Ovary (tissue), 3 donors: ENCODE results near the gene RPL31.

Experiments
- POLR2A ChIP-seq: fragments of 450-650 bp; IDR thresholded peaks from one replicate; pipeline ENCODE4 v1.6.1; 2017; ENCODE audit warnings: antibody characterized with exemption, mild to moderate bottlenecking, moderate library complexity
- TF ChIP-seq, protein P1 (sequence below), 3 donors: fragments of 450-650 bp in 2 of 3; fragments of 200-600 bp in 1 of 3; IDR thresholded peaks; one replicate each; pipeline versions ENCODE4 v1.5.1 to v1.8.0; 2016 to 2022; ENCODE audit warnings: antibody characterized with exemption in 3 of 3, mild to moderate bottlenecking in 1 of 3
- donor health status: DM: no; HTN: no; CAD: no.

DNA sequence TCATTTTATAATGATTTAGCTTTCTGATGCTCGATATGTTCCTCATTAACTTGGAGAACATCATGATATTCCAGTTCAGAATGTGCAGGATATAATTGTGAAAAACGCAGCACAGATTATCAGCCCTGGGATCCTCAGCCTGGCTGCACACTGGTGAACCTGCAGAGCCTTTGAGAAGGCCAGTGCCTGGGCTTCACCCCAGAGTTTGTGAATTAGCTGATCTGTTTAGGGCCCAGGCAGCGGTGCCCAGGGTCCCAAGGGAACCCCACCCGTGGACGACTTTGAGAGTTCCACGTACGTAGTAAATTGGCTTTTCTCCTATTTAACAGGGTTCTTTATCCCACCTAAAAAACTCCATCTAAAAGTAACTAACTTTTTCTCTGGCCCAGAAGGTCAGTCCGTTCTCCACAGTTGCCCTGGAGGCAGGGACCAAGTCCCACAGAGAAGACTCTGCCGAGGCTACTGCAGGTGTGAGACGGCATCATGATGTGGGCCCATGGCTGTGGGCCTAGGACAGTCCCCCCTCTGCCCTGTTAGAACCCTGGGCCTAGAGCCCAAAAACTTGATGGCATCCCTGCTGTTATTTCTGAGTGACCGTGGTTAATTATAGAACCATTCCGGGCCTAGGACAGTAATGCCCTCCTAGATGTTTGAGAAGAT lies 39.6 kb upstream of the RPL31 start:
- TF ChIP-seq POLR2A: no peak
- TF ChIP-seq, protein P1, sequence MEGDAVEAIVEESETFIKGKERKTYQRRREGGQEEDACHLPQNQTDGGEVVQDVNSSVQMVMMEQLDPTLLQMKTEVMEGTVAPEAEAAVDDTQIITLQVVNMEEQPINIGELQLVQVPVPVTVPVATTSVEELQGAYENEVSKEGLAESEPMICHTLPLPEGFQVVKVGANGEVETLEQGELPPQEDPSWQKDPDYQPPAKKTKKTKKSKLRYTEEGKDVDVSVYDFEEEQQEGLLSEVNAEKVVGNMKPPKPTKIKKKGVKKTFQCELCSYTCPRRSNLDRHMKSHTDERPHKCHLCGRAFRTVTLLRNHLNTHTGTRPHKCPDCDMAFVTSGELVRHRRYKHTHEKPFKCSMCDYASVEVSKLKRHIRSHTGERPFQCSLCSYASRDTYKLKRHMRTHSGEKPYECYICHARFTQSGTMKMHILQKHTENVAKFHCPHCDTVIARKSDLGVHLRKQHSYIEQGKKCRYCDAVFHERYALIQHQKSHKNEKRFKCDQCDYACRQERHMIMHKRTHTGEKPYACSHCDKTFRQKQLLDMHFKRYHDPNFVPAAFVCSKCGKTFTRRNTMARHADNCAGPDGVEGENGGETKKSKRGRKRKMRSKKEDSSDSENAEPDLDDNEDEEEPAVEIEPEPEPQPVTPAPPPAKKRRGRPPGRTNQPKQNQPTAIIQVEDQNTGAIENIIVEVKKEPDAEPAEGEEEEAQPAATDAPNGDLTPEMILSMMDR (IDR thresholded peaks at IDR 0.05): no peak
